Nephron (organoid): Measurements from ENCODE around the gene EXOG.

Source experiments
- H3K27ac Mint-ChIP-seq, 3 experiments: 2 replicates each; pipeline ENCODE4 v1.8.0; 2020; ENCODE audit warnings: mixed read lengths in 3 of 3, mild to moderate bottlenecking in 2 of 3, moderate library complexity in 1 of 3
- H3K27me3 Mint-ChIP-seq: 2 replicates; pipeline ENCODE4 v1.8.0; 2021; ENCODE audit warnings: low read depth, mild to moderate bottlenecking, moderate library complexity, mixed read lengths
- H3K36me3 Mint-ChIP-seq: 2 replicates; pipeline ENCODE4 v1.8.0; 2020; ENCODE audit warnings: low read depth, mixed read lengths
- H3K4me1 Mint-ChIP-seq: 2 replicates; pipeline ENCODE4 v1.8.0; 2020; ENCODE audit warnings: mixed read lengths
- H3K4me3 Mint-ChIP-seq, 3 experiments: 2 replicates each; pipeline ENCODE4 v1.8.0; 2020; ENCODE audit warnings: mild to moderate bottlenecking in 3 of 3, mixed read lengths in 3 of 3, moderate library complexity in 2 of 3
- H3K9me3 Mint-ChIP-seq: 2 replicates; pipeline ENCODE4 v1.8.0; 2020; ENCODE audit warnings: mixed read lengths
- TF ChIP-seq, protein P1 (sequence below), 3 experiments: fragments of 200-600 bp; sonication (generic); IDR thresholded peaks; one replicate each; pipeline ENCODE4 v1.5.0; 2021; ENCODE audit warnings: antibody characterized with exemption in 3 of 3; ENCODE audit not compliant: unreplicated experiment in 3 of 3

The EXOG gene, protein sequence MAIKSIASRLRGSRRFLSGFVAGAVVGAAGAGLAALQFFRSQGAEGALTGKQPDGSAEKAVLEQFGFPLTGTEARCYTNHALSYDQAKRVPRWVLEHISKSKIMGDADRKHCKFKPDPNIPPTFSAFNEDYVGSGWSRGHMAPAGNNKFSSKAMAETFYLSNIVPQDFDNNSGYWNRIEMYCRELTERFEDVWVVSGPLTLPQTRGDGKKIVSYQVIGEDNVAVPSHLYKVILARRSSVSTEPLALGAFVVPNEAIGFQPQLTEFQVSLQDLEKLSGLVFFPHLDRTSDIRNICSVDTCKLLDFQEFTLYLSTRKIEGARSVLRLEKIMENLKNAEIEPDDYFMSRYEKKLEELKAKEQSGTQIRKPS

DNA sequence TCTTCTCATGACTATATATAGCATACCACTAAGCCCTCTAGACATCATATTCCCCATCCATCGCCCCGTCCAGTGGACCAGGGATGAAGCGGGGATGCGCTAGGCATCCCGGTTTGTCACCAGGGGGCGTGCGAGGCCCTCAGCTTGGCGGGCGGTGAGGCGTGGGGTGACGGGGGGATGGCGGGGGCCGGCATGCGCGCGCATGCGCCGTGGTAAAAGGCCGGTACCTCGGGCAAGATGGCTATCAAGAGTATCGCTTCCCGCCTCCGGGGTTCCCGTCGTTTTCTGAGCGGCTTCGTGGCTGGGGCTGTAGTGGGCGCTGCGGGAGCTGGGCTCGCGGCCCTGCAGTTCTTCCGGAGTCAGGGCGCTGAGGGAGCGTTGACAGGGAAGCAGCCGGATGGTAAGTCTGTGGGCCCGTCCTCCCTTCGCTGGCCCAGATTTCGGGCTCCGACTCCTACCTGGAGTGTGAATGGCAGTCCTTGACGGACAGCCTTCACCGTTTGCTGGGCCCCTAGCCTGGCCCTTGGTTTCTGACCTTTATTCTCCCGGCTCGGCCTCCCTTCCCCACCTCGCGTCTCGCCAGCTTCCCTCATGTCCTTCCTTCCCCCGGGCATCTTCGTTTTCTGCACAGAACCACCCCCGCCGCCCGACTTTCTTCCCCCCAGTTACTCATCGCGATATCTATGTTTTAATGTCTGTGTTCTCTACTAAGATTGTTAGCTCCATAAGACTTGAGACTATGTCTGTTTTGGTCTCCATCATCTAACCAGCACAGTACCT is at the start of gene EXOG:
TSS of gene EXOG (plus strand) at position 210 of the 780 bp plus-strand sequence. CDS start at position 238, 28 bp downstream.
- Mint-ChIP-seq H3K36me3 (peaks cover 21% of the 10 kb centered on the region), H3K9me3 (no peaks in the 10 kb centered on the region), H3K4me3 (peak within 1 kb of the TSS; percentile 91 to 93 (median 91)), H3K4me1 (peaks cover 39% of the 10 kb centered on the region), H3K27me3 (no peaks in the 10 kb centered on the region), H3K27ac (peak within 1 kb of the TSS; percentile 71 to 91 (median 91))
- TF ChIP-seq, protein P1, sequence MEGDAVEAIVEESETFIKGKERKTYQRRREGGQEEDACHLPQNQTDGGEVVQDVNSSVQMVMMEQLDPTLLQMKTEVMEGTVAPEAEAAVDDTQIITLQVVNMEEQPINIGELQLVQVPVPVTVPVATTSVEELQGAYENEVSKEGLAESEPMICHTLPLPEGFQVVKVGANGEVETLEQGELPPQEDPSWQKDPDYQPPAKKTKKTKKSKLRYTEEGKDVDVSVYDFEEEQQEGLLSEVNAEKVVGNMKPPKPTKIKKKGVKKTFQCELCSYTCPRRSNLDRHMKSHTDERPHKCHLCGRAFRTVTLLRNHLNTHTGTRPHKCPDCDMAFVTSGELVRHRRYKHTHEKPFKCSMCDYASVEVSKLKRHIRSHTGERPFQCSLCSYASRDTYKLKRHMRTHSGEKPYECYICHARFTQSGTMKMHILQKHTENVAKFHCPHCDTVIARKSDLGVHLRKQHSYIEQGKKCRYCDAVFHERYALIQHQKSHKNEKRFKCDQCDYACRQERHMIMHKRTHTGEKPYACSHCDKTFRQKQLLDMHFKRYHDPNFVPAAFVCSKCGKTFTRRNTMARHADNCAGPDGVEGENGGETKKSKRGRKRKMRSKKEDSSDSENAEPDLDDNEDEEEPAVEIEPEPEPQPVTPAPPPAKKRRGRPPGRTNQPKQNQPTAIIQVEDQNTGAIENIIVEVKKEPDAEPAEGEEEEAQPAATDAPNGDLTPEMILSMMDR (IDR thresholded peaks at IDR 0.05; ENCODE audit: unreplicated experiment in 3 of 3): peak; percentile 91 to 95 (median 91)

DNA sequence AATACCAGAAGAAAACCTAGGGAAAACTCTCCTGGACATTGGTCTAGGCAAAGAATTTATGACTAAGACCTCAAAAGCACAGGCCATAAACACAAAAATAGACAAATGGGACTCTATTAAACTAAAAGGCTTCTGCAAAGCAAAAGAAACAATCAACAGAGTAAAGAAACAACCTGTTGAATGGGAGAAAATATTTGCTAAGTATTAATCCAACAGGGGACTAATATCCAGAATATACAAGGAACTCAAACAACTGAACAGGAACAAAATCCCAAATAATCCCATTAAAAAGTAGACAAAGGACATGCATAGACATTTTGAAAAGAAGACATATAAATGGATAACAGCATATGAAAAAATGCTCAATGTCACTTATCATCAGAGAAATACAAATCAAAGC is 49.3 kb upstream of the EXOG start:
- Mint-ChIP-seq H3K9me3 (peaks cover 3% of the 10 kb centered on the region), H3K4me1 (no peaks in the 10 kb centered on the region), H3K36me3 (peaks cover 5% of the 10 kb centered on the region), H3K4me3 (no peak overlapping the region), H3K27ac (no peak overlapping the region), H3K27me3 (no peaks in the 10 kb centered on the region)
- TF ChIP-seq, protein P1 (IDR thresholded peaks at IDR 0.05; ENCODE audit: unreplicated experiment in 3 of 3): no peak

DNA sequence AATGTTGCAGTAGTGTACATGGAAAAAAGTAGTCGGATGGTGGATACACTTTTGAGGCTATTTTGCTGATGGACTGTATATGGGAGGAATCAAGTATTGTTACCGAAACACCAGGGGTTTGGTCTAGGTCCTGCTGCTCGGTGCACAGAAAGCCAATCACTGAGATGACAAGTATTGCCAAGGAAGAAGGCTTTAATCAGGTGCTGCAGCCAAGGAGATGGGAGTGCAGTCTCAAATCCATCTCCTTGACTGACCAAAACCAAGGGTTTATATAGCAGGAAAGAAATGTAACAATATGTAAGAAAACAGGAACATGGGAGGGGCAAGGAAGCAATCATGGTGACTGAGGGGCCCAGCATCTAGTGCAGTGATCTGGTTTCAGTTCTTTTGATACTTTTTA is 45.3 kb upstream of the EXOG start:
- TF ChIP-seq, protein P1 (IDR thresholded peaks at IDR 0.05; ENCODE audit: unreplicated experiment in 3 of 3): no peak
- Mint-ChIP-seq H3K9me3 (no peaks in the 10 kb centered on the region), H3K4me1 (peaks cover 6% of the 10 kb centered on the region), H3K4me3 (peak overlapping the region; percentile 9 to 55 (median 40)), H3K27me3 (no peaks in the 10 kb centered on the region), H3K27ac (no peak overlapping the region), H3K36me3 (peaks cover 5% of the 10 kb centered on the region)

DNA sequence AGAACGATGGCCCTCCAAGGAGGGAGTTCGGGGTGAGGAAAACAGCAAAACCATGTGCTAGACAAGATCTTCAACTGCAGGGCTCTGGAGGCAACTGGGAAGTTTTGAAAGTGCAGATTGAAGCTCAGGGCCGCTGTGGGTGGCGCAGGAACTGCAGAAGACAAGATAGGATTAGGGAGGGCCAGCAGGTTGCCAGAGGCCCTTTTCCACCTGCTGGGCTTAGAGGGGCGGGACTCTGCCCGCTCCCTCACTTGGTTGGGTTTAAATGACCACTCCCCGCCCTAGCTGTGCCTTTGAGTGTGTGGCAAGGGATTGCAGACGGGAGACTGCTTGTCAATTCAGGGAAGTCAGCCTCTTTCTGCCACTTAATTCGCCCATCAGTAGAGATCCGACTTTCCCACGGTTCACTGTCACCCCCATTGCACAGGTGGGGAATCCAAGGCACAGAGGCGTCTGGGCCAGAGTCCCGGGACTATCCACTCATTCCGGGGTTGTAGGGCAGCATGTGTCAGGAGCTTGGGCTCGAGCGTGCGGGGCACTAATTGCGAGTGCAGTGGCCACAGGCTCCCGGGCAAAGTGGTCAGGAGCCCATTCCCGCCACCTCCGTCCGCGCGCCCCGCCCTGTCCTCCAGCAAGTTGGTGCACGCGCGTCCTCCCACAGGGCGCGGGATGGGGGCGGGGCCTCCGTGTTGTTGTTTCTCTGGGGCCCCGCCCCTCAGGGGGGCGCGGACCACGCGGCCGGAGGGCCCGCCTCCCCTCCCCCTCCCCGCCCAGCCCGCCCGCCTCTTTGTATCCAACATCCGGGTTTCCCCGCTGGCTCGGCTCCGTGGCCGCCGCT is 42.8 kb upstream of the EXOG start, which contains the start of gene ACVR2B:
TSS of gene ACVR2B (plus strand) at position 816 of the 838 bp plus-strand sequence. CDS start 433 bp downstream, outside the sequence.
- Mint-ChIP-seq H3K27ac (peak within 1 kb of the TSS; percentile 98 to 99 (median 99)), H3K4me3 (peak within 1 kb of the TSS; percentile 99 to 100 (median 100)), H3K27me3 (no peaks in the 10 kb centered on the region), H3K9me3 (no peaks in the 10 kb centered on the region), H3K4me1 (peaks cover 30% of the 10 kb centered on the region), H3K36me3 (peaks cover 5% of the 10 kb centered on the region)
- TF ChIP-seq, protein P1 (IDR thresholded peaks at IDR 0.05; ENCODE audit: unreplicated experiment in 3 of 3): no peak

DNA sequence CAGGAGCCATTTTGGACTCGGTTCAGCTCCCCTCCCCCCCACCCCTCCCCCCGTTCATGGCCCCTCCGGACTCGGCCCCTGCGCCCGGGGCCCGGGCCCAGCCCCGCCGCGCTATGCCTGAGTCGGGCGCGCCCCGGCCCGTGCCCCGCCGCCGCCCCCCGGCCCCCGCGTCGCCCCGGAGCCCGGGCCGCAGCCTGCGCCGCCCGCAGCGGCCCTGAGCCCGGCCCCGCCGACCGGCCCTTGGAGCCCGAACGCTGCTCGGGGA is 42.3 kb upstream of the EXOG start:
- Mint-ChIP-seq H3K4me1 (peaks cover 35% of the 10 kb centered on the region), H3K9me3 (no peaks in the 10 kb centered on the region), H3K4me3 (peak overlapping the region; percentile 99 to 100 (median 100)), H3K36me3 (peaks cover 5% of the 10 kb centered on the region), H3K27me3 (no peaks in the 10 kb centered on the region), H3K27ac (peak overlapping the region in 1 of 3 experiments; percentile 98)
- TF ChIP-seq, protein P1 (IDR thresholded peaks at IDR 0.05; ENCODE audit: unreplicated experiment in 3 of 3): no peak
